Activated CD4-positive, alpha-beta T cell treated with anti-CD3 and anti-CD28 coated beads, Interleukin-2, amount 50 U/mL, for 1 hour (primary cell): ENCODE data around the gene PRKAR1A.
"Not testable (repeated sequence)": the region's sequence is repeated elsewhere in the genome, so short reads cannot be mapped to it uniquely, and the experiment has no call there.

Experiments used
- DNase-seq: peaks from one replicate; pipeline ENCODE4 v3.0.0-alpha.2; 2020

Gene PRKAR1A

GRCh38 chr17:68581863-68582645 is 69.8 kb downstream of the PRKAR1A start:
- no peak for DNase-seq

- DNase-seq: not testable (repeated sequence)
These were observed 70.6 kb downstream of the PRKAR1A start for GRCh38 chr17:68582867-68583266.

- DNase-seq: no peak
These were observed 72.5 kb downstream of the PRKAR1A start for GRCh38 chr17:68584581-68585303.

- DNase-seq: no peak
These were observed 73.4 kb downstream of the PRKAR1A start for GRCh38 chr17:68585643-68586042.

GRCh38 chr17:68587026-68587425 is 74.8 kb downstream of the PRKAR1A start:
- DNase-seq: no peak

- DNase-seq: no peak
These were observed 75.6 kb downstream of the PRKAR1A start for GRCh38 chr17:68587847-68588246.

- DNase-seq: no peak
These were observed 76.1 kb downstream of the PRKAR1A start for GRCh38 chr17:68588362-68588761.

- no peak for DNase-seq
These were observed 76.9 kb downstream of the PRKAR1A start for GRCh38 chr17:68589086-68589485.

- no peak for DNase-seq
These were observed 79.4 kb downstream of the PRKAR1A start for GRCh38 chr17:68591583-68591982.

GRCh38 chr17:68592009-68592408 is 79.8 kb downstream of the PRKAR1A start:
- no peak for DNase-seq

- no peak for DNase-seq
These were observed 80.7 kb downstream of the PRKAR1A start for GRCh38 chr17:68592682-68593641.

- DNase-seq: no peak
These were observed 82.3 kb downstream of the PRKAR1A start for GRCh38 chr17:68594552-68594951.

GRCh38 chr17:68595496-68595895 is 83.3 kb downstream of the PRKAR1A start:
- no peak for DNase-seq

- no peak for DNase-seq
These were observed 83.8 kb downstream of the PRKAR1A start for GRCh38 chr17:68595986-68596385.

GRCh38 chr17:68596411-68596945 is 84.2 kb downstream of the PRKAR1A start:
- no peak for DNase-seq

- no peak for DNase-seq
These were observed 85.8 kb downstream of the PRKAR1A start for GRCh38 chr17:68598074-68598473.

GRCh38 chr17:68598545-68598961 is 86.3 kb downstream of the PRKAR1A start:
- DNase-seq: no peak

GRCh38 chr17:68599091-68599490 is 86.9 kb downstream of the PRKAR1A start:
- DNase-seq: no peak

GRCh38 chr17:68599552-68600066 is 87.4 kb downstream of the PRKAR1A start:
- no peak for DNase-seq

- no peak for DNase-seq
These were observed 88.1 kb downstream of the PRKAR1A start for GRCh38 chr17:68600067-68600930.
